ENCODE measurements around the gene LRBA.

The LRBA gene

DNA sequence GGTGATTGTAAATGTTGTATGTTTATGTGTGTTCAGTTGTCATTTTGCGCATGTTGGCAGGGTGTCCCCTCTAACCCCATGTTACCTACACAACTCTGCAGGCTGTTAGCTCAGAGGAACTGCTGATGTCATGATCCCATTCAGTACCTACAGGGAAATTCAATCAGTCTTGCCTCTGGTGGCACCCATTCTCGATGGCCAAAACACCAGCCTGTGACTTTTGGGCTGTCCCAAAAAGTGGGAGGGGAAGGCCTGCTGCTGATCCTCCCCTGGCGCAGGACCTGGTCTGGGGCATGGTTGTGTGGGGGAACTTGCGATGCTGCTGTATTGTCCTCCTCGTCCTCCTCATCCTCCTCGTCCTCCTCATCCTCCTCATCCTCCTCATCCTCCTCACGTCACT, 762.3 kb downstream of the LRBA start:
- Histone ChIP-seq H3K27me3 (ENCODE audit: control insufficient read depth in 2 of 2, insufficient read depth in 2 of 2, low read length in 2 of 2) (no peaks in the 10 kb centered on the region), H3K36me3 (ENCODE audit: control insufficient read depth in 2 of 2, insufficient read depth in 2 of 2, low read length in 2 of 2) (no peaks in the 10 kb centered on the region), H3K9me3 (ENCODE audit: control insufficient read depth in 2 of 2, low read length in 2 of 2) (no peaks in the 10 kb centered on the region), H3K27ac (ENCODE audit: low read depth in 2 of 2, low read length in 2 of 2) (no peak overlapping the region), H3K9ac (ENCODE audit: low read depth in 1 of 2, low read length in 2 of 2) (no peak overlapping the region), H3K4me3 (ENCODE audit: low read length in 2 of 2) (no peak overlapping the region), H3K4me1 (ENCODE audit: control insufficient read depth in 2 of 2, insufficient read depth in 2 of 2, low read length in 2 of 2) (peaks cover 16 to 21% of the 10 kb centered on the region in 2 donors)

- H3K4me3 ChIP-seq (ENCODE audit: low read length in 2 of 2) = no peak overlapping the region
- H3K27ac ChIP-seq (ENCODE audit: low read depth in 2 of 2, low read length in 2 of 2) = no peak overlapping the region
- H3K4me1 ChIP-seq (ENCODE audit: control insufficient read depth in 2 of 2, insufficient read depth in 2 of 2, low read length in 2 of 2) = peaks cover 16 to 17% of the 10 kb centered on the region in 2 donors
- H3K9me3 ChIP-seq (ENCODE audit: control insufficient read depth in 2 of 2, low read length in 2 of 2) = no peaks in the 10 kb centered on the region
- no peaks in the 10 kb centered on the region for H3K36me3 ChIP-seq (ENCODE audit: control insufficient read depth in 2 of 2, insufficient read depth in 2 of 2, low read length in 2 of 2)
- no peak overlapping the region for H3K9ac ChIP-seq (ENCODE audit: low read depth in 1 of 2, low read length in 2 of 2)
- no peaks in the 10 kb centered on the region for H3K27me3 ChIP-seq (ENCODE audit: control insufficient read depth in 2 of 2, insufficient read depth in 2 of 2, low read length in 2 of 2)
Measured at GRCh38 chr4:150252306-150252705, 762.8 kb downstream of the LRBA start.

DNA sequence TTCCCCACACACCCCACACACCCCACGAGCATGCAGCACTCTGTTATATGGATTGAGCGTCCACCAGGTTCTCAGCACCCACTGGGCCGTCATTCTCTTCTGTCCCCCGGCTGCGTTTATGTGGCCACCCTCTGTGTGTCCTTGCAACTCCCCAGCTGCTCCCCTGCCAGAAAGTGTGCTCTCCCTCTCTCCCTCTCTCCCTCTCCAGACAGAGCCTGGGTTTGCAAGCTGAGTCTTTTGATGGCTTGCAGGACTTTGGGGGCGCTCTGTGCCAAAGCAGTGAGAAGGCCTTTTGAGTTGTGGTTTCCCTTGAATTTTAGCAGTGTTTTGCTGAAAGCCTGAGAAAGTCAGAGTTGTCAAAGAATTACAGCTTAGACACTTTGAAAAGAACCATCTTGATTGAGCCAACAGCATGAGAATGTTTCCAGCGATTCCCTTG, 763.3 kb downstream of the LRBA start:
- no peak overlapping the region for H3K9ac ChIP-seq (ENCODE audit: low read depth in 1 of 2, low read length in 2 of 2)
- no peak overlapping the region for H3K4me3 ChIP-seq (ENCODE audit: low read length in 2 of 2)
- no peaks in the 10 kb centered on the region for H3K9me3 ChIP-seq (ENCODE audit: control insufficient read depth in 2 of 2, low read length in 2 of 2)
- no peak overlapping the region for H3K27ac ChIP-seq (ENCODE audit: low read depth in 2 of 2, low read length in 2 of 2)
- peaks cover 13 to 17% of the 10 kb centered on the region in 2 donors for H3K4me1 ChIP-seq (ENCODE audit: control insufficient read depth in 2 of 2, insufficient read depth in 2 of 2, low read length in 2 of 2)
- no peaks in the 10 kb centered on the region for H3K36me3 ChIP-seq (ENCODE audit: control insufficient read depth in 2 of 2, insufficient read depth in 2 of 2, low read length in 2 of 2)
- H3K27me3 ChIP-seq (ENCODE audit: control insufficient read depth in 2 of 2, insufficient read depth in 2 of 2, low read length in 2 of 2) = no peaks in the 10 kb centered on the region

GRCh38 chr4:150250998-150251651, 764.0 kb downstream of the LRBA start:
- no peak overlapping the region for H3K4me3 ChIP-seq (ENCODE audit: low read length in 2 of 2)
- H3K4me1 ChIP-seq (ENCODE audit: control insufficient read depth in 2 of 2, insufficient read depth in 2 of 2, low read length in 2 of 2) = peaks cover 7 to 10% of the 10 kb centered on the region in 2 donors
- H3K9ac ChIP-seq (ENCODE audit: low read depth in 1 of 2, low read length in 2 of 2) = no peak overlapping the region
- H3K27ac ChIP-seq (ENCODE audit: low read depth in 2 of 2, low read length in 2 of 2) = no peak overlapping the region
- no peaks in the 10 kb centered on the region for H3K36me3 ChIP-seq (ENCODE audit: control insufficient read depth in 2 of 2, insufficient read depth in 2 of 2, low read length in 2 of 2)
- H3K9me3 ChIP-seq (ENCODE audit: control insufficient read depth in 2 of 2, low read length in 2 of 2) = no peaks in the 10 kb centered on the region
- no peaks in the 10 kb centered on the region for H3K27me3 ChIP-seq (ENCODE audit: control insufficient read depth in 2 of 2, insufficient read depth in 2 of 2, low read length in 2 of 2)

DNA sequence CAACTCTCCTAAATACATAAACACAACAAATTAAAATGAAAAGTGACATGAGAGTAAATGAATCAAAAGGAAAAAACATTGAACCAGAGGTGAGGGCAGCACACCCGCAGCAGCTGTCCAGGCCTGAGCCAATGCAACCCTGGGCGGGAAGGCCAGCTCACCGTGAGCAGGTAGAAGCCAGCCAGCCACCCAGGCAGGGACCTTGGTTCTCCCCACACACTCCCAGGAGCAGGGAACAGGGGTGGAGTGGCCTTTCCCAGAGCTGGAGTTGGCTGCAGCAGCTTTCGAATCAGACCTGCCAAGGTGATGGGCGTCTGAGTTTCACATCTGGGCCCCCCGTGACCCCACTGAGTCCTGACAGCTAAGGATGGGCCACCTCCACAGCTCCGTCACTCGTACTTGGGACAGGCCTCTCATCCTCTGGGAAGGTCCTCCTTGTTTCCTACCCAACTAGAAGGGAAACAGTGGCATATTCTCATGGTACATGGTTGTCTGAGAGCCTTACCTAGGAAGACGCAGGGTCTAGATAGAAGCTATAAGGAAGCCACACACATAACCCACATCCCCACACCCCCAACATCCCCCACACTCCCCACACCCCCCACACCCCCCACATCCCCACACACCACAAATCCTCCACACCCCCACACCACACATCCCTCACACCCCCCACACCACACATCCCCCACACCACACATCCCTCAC, 764.6 kb downstream of the LRBA start:
- Histone ChIP-seq H3K4me3 (ENCODE audit: low read length in 2 of 2) (no peak overlapping the region), H3K36me3 (ENCODE audit: control insufficient read depth in 2 of 2, insufficient read depth in 2 of 2, low read length in 2 of 2) (no peaks in the 10 kb centered on the region), H3K9ac (ENCODE audit: low read depth in 1 of 2, low read length in 2 of 2) (no peak overlapping the region), H3K9me3 (ENCODE audit: control insufficient read depth in 2 of 2, low read length in 2 of 2) (no peaks in the 10 kb centered on the region), H3K4me1 (ENCODE audit: control insufficient read depth in 2 of 2, insufficient read depth in 2 of 2, low read length in 2 of 2) (peaks cover 3 to 4% of the 10 kb centered on the region in 2 donors), H3K27ac (ENCODE audit: low read depth in 2 of 2, low read length in 2 of 2) (no peak overlapping the region), H3K27me3 (ENCODE audit: control insufficient read depth in 2 of 2, insufficient read depth in 2 of 2, low read length in 2 of 2) (no peaks in the 10 kb centered on the region)

- no peak overlapping the region for H3K9ac ChIP-seq (ENCODE audit: low read depth in 1 of 2, low read length in 2 of 2)
- H3K4me3 ChIP-seq (ENCODE audit: low read length in 2 of 2) = no peak overlapping the region
- H3K4me1 ChIP-seq (ENCODE audit: control insufficient read depth in 2 of 2, insufficient read depth in 2 of 2, low read length in 2 of 2) = no peaks in the 10 kb centered on the region
- no peak overlapping the region for H3K27ac ChIP-seq (ENCODE audit: low read depth in 2 of 2, low read length in 2 of 2)
- no peaks in the 10 kb centered on the region for H3K27me3 ChIP-seq (ENCODE audit: control insufficient read depth in 2 of 2, insufficient read depth in 2 of 2, low read length in 2 of 2)
- no peaks in the 10 kb centered on the region for H3K9me3 ChIP-seq (ENCODE audit: control insufficient read depth in 2 of 2, low read length in 2 of 2)
- no peaks in the 10 kb centered on the region for H3K36me3 ChIP-seq (ENCODE audit: control insufficient read depth in 2 of 2, insufficient read depth in 2 of 2, low read length in 2 of 2)
Measured at GRCh38 chr4:150248181-150248580, 766.9 kb downstream of the LRBA start.

DNA sequence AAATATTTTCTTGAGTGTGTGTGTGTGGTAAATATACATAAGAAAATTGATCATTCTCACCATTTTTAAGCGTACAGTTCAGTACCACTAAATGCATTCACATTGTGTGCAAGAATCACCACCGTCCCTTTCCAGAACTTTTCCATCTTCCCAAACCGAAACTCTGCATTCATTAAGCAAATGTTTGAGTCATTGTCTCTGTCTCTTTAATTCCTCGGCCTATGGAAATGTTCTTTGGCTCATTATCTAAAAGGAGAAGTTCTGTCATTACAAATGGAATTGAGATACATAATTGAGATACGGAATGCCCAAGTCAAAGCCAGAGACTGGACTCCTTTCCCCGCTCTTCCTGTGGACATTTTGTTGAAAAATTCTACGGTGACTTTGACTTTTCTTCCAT, 767.9 kb downstream of the LRBA start:
- Histone ChIP-seq H3K9me3 (ENCODE audit: control insufficient read depth in 2 of 2, low read length in 2 of 2) (no peaks in the 10 kb centered on the region), H3K27me3 (ENCODE audit: control insufficient read depth in 2 of 2, insufficient read depth in 2 of 2, low read length in 2 of 2) (no peaks in the 10 kb centered on the region), H3K36me3 (ENCODE audit: control insufficient read depth in 2 of 2, insufficient read depth in 2 of 2, low read length in 2 of 2) (no peaks in the 10 kb centered on the region), H3K27ac (ENCODE audit: low read depth in 2 of 2, low read length in 2 of 2) (no peak overlapping the region), H3K4me3 (ENCODE audit: low read length in 2 of 2) (no peak overlapping the region), H3K4me1 (ENCODE audit: control insufficient read depth in 2 of 2, insufficient read depth in 2 of 2, low read length in 2 of 2) (no peaks in the 10 kb centered on the region), H3K9ac (ENCODE audit: low read depth in 1 of 2, low read length in 2 of 2) (no peak overlapping the region)

- no peak overlapping the region for H3K4me3 ChIP-seq (ENCODE audit: low read length in 2 of 2)
- H3K27me3 ChIP-seq (ENCODE audit: control insufficient read depth in 2 of 2, insufficient read depth in 2 of 2, low read length in 2 of 2) = no peaks in the 10 kb centered on the region
- no peaks in the 10 kb centered on the region for H3K36me3 ChIP-seq (ENCODE audit: control insufficient read depth in 2 of 2, insufficient read depth in 2 of 2, low read length in 2 of 2)
- H3K9ac ChIP-seq (ENCODE audit: low read depth in 1 of 2, low read length in 2 of 2) = no peak overlapping the region
- H3K9me3 ChIP-seq (ENCODE audit: control insufficient read depth in 2 of 2, low read length in 2 of 2) = no peaks in the 10 kb centered on the region
- no peak overlapping the region for H3K27ac ChIP-seq (ENCODE audit: low read depth in 2 of 2, low read length in 2 of 2)
- no peaks in the 10 kb centered on the region for H3K4me1 ChIP-seq (ENCODE audit: control insufficient read depth in 2 of 2, insufficient read depth in 2 of 2, low read length in 2 of 2)
Measured at GRCh38 chr4:150244600-150244999, 770.5 kb downstream of the LRBA start.

DNA sequence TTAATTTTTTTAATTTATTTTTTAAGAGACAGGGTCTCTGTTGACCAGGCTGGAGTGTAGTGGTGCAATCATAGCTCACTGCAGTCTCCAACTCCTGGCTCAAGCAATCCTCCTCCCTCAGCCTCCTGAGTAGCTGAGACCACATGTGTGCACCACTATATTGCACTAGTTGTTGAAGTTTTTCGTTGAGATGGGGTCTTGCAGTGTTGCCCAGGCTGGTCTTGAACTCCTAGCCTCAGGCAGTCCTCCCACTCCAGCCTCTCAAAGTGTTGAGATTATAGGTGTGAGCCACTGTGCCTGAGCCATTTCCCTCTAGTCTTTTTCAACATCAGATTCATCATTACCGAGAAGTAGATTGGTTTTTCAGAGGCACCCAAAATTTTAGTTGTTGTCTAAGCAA, 771.2 kb downstream of the LRBA start:
- no peaks in the 10 kb centered on the region for H3K9me3 ChIP-seq (ENCODE audit: control insufficient read depth in 2 of 2, low read length in 2 of 2)
- no peak overlapping the region for H3K9ac ChIP-seq (ENCODE audit: low read depth in 1 of 2, low read length in 2 of 2)
- no peaks in the 10 kb centered on the region for H3K27me3 ChIP-seq (ENCODE audit: control insufficient read depth in 2 of 2, insufficient read depth in 2 of 2, low read length in 2 of 2)
- H3K4me1 ChIP-seq (ENCODE audit: control insufficient read depth in 2 of 2, insufficient read depth in 2 of 2, low read length in 2 of 2) = no peaks in the 10 kb centered on the region
- H3K36me3 ChIP-seq (ENCODE audit: control insufficient read depth in 2 of 2, insufficient read depth in 2 of 2, low read length in 2 of 2) = no peaks in the 10 kb centered on the region
- no peak overlapping the region for H3K27ac ChIP-seq (ENCODE audit: low read depth in 2 of 2, low read length in 2 of 2)
- no peak overlapping the region for H3K4me3 ChIP-seq (ENCODE audit: low read length in 2 of 2)

DNA sequence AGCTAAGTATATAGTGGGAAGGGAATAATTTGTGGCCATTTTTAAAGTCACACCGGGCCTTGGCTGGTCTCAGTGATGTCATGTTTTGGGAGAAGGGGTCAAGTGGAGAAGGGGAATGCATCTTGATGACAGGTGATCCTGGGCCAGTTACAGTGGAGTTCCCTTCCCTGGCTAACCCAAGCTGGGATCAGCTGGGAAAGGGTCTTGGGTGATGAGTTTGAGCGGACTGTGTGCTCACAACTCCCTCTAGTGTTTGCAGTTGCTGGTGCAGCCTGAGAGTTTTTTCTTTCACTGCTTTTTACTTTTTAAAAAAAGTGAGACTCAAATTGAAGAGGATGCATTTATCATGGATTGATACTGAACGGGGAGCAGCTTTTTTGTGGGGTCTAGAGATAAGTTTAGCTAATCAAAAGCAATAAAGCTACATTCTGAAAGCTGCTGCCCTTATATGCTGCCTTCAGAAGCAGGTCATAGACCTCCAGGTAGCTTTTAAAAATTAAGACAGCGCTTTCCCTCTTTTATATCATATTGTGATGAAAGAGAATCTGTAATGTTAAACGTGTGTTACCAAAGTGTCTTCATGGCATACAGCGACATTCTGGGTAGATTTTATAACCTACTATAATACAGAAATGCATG, 772.1 kb downstream of the LRBA start:
- Histone ChIP-seq H3K4me3 (ENCODE audit: low read length in 2 of 2) (no peak overlapping the region), H3K9me3 (ENCODE audit: control insufficient read depth in 2 of 2, low read length in 2 of 2) (no peaks in the 10 kb centered on the region), H3K36me3 (ENCODE audit: control insufficient read depth in 2 of 2, insufficient read depth in 2 of 2, low read length in 2 of 2) (no peaks in the 10 kb centered on the region), H3K27me3 (ENCODE audit: control insufficient read depth in 2 of 2, insufficient read depth in 2 of 2, low read length in 2 of 2) (no peaks in the 10 kb centered on the region), H3K27ac (ENCODE audit: low read depth in 2 of 2, low read length in 2 of 2) (no peak overlapping the region), H3K9ac (ENCODE audit: low read depth in 1 of 2, low read length in 2 of 2) (no peak overlapping the region), H3K4me1 (ENCODE audit: control insufficient read depth in 2 of 2, insufficient read depth in 2 of 2, low read length in 2 of 2) (no peaks in the 10 kb centered on the region)
